Ovary (tissue), 9 donors: ENCODE measurements around the gene RASA3. TPM values are rescaled to one million over a fixed set of nuclear protein-coding genes. Genes with fewer than 3 reads are reported as not detected.
"Not testable (repeated sequence)": the region's sequence is repeated elsewhere in the genome, so short reads cannot be mapped to it uniquely, and the experiment has no call there.

Experiments
- DNase-seq, 5 donors: peaks; one replicate each; pipeline ENCODE4 v3.0.0-alpha.2; 2019 to 2020
- H3K27ac ChIP-seq, 2 donors: fragments of 200-600 bp; one replicate each; pipeline versions ENCODE4 v1.5.1 to v1.8.0; 2019 to 2022
- H3K27me3 ChIP-seq: fragments of 200-600 bp; one replicate; pipeline ENCODE4 v1.8.0; 2022
- H3K36me3 ChIP-seq: fragments of 200-600 bp; sonication (generic); one replicate; pipeline ENCODE4 v1.5.1; 2019
- H3K4me1 ChIP-seq: one replicate; pipeline ENCODE4 v1.8.1; 2013; ENCODE audit warnings: mild to moderate bottlenecking, moderate library complexity; ENCODE audit not compliant: insufficient read depth
- H3K4me3 ChIP-seq: fragments of 200-600 bp; sonication (generic); one replicate; pipeline ENCODE4 v1.5.1; 2017
- H3K9me3 ChIP-seq, 2 donors: fragments of 200-600 bp in 1 of 2; sonication (generic) in 1 of 2; one replicate each; pipeline versions ENCODE4 v1.5.1 to v1.8.1; 2013 to 2019; ENCODE audit warnings: mild to moderate bottlenecking in 1 of 2, moderate library complexity in 1 of 2
- CTCF ChIP-seq, 3 donors: fragments of 450-650 bp in 2 of 3; fragments of 200-600 bp in 1 of 3; IDR thresholded peaks; one replicate each; pipeline versions ENCODE4 v1.5.1 to v1.8.0; 2016 to 2022; ENCODE audit warnings: antibody characterized with exemption in 3 of 3, mild to moderate bottlenecking in 1 of 3
- EP300 ChIP-seq: sonication (generic); formaldehyde crosslinking; IDR thresholded peaks from one replicate; pipeline ENCODE4 v1.6.1; 2017; ENCODE audit warnings: antibody characterized with exemption
- POLR2A ChIP-seq: fragments of 450-650 bp; IDR thresholded peaks from one replicate; pipeline ENCODE4 v1.6.1; 2017; ENCODE audit warnings: antibody characterized with exemption, mild to moderate bottlenecking, moderate library complexity
- WGBS, 3 donors: extraction: QIAGEN DNeasy Blood & Tissue Kit in 1 of 3; methylation state at CpG; one replicate each; pipeline versions ENCODE4 v1.1.5 to v1.1.7; 2013 to 2017; 5-methylcytosine and 5-hydroxymethylcytosine counted together
- intact Hi-C, 4 donors: fragments of 100-400 bp; cut with DNase I; formaldehyde crosslinking; loops; one replicate each; pipeline versions ENCODE4 v1.11.0 to v1.15.1; 2022 to 2023
- polyA plus RNA-seq, 2 donors: library from polyadenylated mRNA; stranded (reverse); fragments of 200-250 nt in 1 of 2; fragments of 350-450 nt in 1 of 2; fragmentation: Illumina TruSeq in 1 of 2; extraction: RNeasy Lipid Tissue Mini Kit (QIAGEN cat#74804) in 1 of 2; gene quantifications; one replicate each; pipeline ENCODE4 v1.2.3, GENCODE V29; 2013 to 2014
- total RNA-seq, 7 donors: library from RNA; depleted of rRNA in 2 of 7; stranded (reverse); fragments of >200 nt in 2 of 7; fragmentation: NEBNext Ultra II Directional in 3 of 7; extraction: Animal tissue kit (Norgen Biotek cat#: 25700) in 3 of 7; gene quantifications; one replicate each; pipeline versions ENCODE4 v1.1.0 to v1.2.4, GENCODE V29; 2016 to 2023
- donor health status: DM: no; HTN: no; CAD: no; lungs with moderate emphysema.
- donor health status: DM: no; HTN: no; CAD: no.
- donor health status: Bipolar disorder and iron deficiency.
- donor health status: DM: yes; HTN: yes; CAD: no.
- donor health status: DM: no; HTN: no; CAD: no.
- donor health status: DM: yes; HTN: yes; CAD: no.

Gene RASA3
- total and polyA plus RNA-seq, 9 donors = 5.4 to 16.9 (median 9.4) TPM

GRCh38 chr13:114020750-114021463 is 111.5 kb downstream of the RASA3 start:
- Histone ChIP-seq H3K4me1 (peaks cover 3% of the 10 kb centered on the region), H3K9me3 (no peaks in the 10 kb centered on the region), H3K27me3 (no peaks in the 10 kb centered on the region), H3K27ac (no peak overlapping the region), H3K36me3 (no peaks in the 10 kb centered on the region), H3K4me3 (no peak overlapping the region)
- DNase-seq = no peak
- WGBS, 3 donors = 93 to 95% (median 94%) methylated on average over 32 of the region's 32 CpGs
- intact Hi-C loops = no loop called here
- TF ChIP-seq POLR2A = no peak
- TF ChIP-seq EP300 = no peak
- no peak for TF ChIP-seq CTCF (IDR thresholded peaks at IDR 0.05)

GRCh38 chr13:114020134-114020533 is 112.3 kb downstream of the RASA3 start:
- H3K9me3 ChIP-seq, H3K36me3 ChIP-seq, H3K27me3 ChIP-seq, DNase-seq, H3K4me1 ChIP-seq, H3K27ac ChIP-seq, intact Hi-C loops, H3K4me3 ChIP-seq: not testable (repeated sequence)
- WGBS, 3 donors = 91 to 97% (median 95%) methylated on average over 7 to 12 of the region's 14 CpGs

- intact Hi-C loops = loop anchor here in 1 of 4 donors (5.0 kb wide), 1 partner anchor 52 kb away; no protein-coding TSS in a partner anchor
- no peak for DNase-seq
- Histone ChIP-seq H3K36me3 (no peaks in the 10 kb centered on the region), H3K27me3 (no peaks in the 10 kb centered on the region), H3K4me3 (no peak overlapping the region), H3K27ac (no peak overlapping the region), H3K9me3 (no peaks in the 10 kb centered on the region), H3K4me1 (no peaks in the 10 kb centered on the region)
- WGBS, 3 donors = 78 to 87% (median 83%) methylated on average over 13 of the region's 13 CpGs
- TF ChIP-seq CTCF (IDR thresholded peaks at IDR 0.05) (no peak), EP300 (no peak), POLR2A (no peak)
These were observed 113.1 kb downstream of the RASA3 start for GRCh38 chr13:114019367-114019766.

- Histone ChIP-seq H3K27ac (no peak overlapping the region), H3K36me3 (no peaks in the 10 kb centered on the region), H3K27me3 (no peaks in the 10 kb centered on the region), H3K9me3 (no peaks in the 10 kb centered on the region), H3K4me1 (no peaks in the 10 kb centered on the region), H3K4me3 (no peak overlapping the region)
- intact Hi-C loops = loop anchor here in 1 of 4 donors (5.0 kb wide), 1 partner anchor 51 kb away; no protein-coding TSS in a partner anchor
- no peak for TF ChIP-seq EP300
- DNase-seq = no peak
- WGBS, 3 donors = 87 to 90% (median 90%) methylated on average over 19 to 20 of the region's 20 CpGs
These were observed 113.9 kb downstream of the RASA3 start for GRCh38 chr13:114018461-114019055.

- H3K4me3 ChIP-seq = no peak overlapping the region
- 94 to 98% (median 96%) methylated on average over 23 of the region's 23 CpGs for WGBS, 3 donors
- no peaks in the 10 kb centered on the region for H3K27me3 ChIP-seq
- H3K36me3 ChIP-seq = no peaks in the 10 kb centered on the region
- intact Hi-C loops = loop anchor here in 1 of 4 donors (5.0 kb wide), 1 partner anchor 51 kb away; no protein-coding TSS in a partner anchor
- H3K9me3 ChIP-seq = no peaks in the 10 kb centered on the region
- no peak for DNase-seq
- TF ChIP-seq POLR2A (no peak), EP300 (no peak), CTCF (IDR thresholded peaks at IDR 0.05) (no peak)
- no peaks in the 10 kb centered on the region for H3K4me1 ChIP-seq
- no peak overlapping the region for H3K27ac ChIP-seq
These were observed 114.5 kb downstream of the RASA3 start for GRCh38 chr13:114017966-114018365.
